GM19193 (cell line): Measurements from ENCODE around the gene AADAT.

Experiments used
- POLR2A ChIP-seq: IDR thresholded peaks from 4 replicates; pipeline ENCODE4 v1.6.1; 2011; ENCODE audit not compliant: insufficient read depth, insufficient read length; ENCODE audit errors: extremely low read depth

AADAT gene

DNA sequence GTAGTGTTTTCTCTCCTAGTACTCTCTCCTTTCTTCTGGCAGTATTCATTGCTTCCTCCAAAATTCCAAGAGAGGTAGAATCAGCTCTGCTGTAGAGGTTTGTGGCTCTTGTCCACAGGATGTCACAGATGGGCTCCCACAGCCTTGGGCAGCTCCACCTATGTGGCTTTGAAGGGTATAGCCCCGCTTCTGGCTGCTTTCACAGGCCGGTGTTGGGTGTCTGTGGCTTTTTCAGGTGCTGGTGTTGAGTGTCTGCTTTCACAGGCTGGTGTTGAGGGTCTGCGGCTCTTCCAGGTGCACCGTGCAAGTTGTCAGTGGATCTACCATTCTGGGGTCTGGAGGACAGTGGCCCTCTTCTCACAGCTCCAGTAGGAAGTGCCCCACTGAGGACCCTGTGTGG lies 7.9 kb upstream of the AADAT start:
- no peak for TF ChIP-seq POLR2A

DNA sequence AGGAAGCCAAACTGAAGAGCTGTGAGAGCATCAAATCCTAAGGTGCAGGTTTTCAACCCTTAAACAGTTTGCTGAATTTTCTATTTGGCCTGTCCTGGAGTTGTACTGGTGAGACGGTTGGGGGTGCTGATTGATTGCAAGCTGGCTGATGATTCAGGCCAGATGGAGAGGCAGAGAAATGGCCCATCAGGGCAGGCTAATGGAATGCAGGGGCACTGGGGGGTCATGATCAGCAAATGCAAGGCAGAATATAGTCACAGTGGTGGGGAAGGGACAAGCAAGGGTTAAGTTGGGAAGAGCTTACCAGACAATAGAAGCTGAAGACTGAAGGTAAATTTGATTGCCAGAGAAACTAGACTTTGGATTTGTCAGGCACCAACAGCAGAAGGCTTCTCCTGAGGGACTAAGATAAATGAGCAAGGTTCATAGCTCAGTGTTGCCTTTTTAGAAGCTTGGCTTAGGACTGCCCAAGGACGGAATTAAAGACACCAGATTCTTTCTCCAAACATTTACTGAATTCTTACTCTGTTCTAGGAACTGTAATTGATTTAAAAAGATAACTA lies 4.3 kb upstream of the AADAT start:
- TF ChIP-seq POLR2A, result no peak

DNA sequence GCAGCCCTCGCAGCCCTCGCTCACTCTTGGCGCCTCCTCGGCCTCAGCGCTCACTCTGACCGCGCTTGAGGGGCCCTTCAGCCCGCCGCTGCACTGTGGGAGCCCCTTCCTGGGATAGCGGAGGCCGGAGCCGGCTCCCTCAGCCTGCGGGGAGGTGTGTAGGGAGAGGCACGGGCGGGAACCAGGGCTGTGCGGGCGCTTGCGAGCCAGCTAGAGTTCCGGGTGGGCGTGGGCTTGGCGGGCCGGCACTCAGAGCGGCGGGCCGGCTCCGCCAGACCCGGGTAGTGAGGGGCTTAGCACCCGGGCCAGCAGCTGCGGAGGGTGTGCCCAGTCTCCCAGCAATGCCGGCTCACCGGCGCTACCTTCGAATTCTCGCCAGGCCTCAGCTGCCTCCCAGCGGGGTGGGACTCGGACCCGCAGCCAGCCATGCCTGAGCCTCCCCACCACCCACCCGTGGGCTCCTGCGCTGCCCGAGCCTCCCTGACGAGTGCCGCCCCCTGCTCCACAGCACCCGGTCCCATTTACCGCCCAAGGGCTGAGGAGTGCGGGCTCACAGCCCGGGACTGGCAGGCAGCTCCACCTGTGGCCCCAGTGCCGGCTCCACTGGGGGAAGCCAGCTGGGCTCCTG lies 1.4 kb upstream of the AADAT start:
- no peak for TF ChIP-seq POLR2A

DNA sequence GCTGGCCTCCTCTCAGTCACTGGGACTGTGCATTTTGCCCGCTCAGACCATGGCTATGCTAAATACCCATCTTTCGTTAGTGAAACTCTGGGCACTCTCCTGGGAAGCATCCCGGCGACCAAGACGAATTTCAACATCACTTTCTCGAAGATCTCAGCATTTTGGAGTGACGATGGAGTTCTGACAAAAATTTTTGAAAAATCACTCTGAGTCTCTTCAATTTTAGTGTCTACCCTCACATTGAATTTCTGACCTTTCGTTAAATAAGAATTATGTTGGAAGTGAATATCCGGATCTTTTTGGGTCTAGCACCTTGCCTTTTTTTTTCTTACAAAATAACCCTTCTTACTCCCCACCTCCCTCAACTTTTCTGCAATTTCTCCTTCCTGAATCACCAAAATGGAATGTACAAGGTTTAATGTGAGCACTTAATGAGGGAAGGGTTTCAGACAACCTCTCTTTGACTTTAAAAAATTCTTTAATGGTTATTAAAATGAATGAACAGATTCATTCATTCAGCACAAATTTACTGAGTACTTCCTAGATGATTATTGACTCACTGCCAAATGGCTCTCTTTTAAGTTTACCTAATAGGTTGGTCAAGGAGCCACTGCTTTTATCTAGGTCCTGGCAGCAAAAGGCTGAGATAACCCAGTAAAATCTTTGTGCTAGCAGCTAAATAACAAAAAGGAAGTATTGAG lies 746 bp upstream of the AADAT start:
- TF ChIP-seq POLR2A, result no peak

DNA sequence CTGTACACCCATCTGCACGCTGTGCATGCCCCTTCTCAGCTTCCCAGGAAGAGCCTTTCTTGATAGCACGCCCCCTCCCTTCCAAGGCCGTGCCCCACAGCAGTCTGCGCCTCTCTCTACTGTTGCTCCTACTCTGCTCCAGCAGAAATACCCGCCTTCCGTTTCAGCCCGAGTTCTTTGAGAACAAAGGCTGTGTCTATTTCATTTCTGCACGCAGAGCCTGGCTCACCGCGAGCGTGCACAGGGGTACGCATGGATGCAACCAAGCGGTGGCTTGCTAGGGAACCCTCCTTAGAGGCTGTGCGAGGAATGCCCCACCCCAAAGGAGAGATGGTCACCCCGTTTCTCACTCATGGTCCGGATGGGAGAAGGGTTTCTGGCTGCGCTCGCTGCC lies 485 bp downstream of the AADAT start:
- TF ChIP-seq POLR2A, result no peak

DNA sequence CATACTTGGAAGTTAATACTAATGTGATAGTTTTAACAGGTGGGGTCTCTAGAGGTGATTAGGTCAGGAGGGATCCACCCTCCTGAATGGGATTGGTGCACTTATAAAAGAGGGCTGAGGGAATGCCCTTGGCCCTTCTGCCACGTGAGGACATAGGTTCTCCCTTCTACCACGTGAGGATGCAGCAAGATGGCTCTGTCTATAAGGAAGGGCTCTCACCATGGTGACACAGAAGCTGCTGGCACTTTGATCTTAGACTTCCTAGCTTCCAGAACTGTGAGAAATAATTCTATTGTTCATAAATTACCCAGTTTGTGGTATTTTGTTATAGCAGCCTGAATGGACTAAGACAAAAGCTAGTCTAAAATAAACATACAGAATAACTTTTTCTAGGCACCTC lies 1.0 kb downstream of the AADAT start:
- TF ChIP-seq POLR2A, result no peak

DNA sequence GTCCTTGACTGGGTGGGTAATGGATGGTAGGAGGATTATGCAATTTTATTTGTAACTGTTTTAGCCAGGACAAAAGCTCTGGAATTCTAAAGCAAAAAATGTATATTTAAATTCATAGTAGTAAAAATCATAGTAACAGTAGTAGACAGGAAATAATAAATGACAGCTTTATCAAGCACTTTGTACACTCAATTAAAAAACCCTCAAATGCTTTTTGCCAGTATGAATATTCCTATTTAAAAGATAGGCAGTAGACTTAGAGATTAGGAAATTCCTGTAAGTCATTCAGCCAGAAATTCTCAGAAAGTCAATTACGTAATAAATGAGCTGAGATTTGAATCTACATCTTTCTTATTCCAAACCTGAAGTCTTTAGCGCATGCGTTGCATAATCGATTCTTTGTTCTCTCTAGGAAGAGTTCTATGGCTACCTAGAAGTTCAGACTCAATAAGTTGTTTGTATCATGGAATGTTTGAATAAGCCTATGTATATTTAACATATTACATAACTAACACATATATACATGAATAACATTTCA lies 2.5 kb downstream of the AADAT start:
- no peak for TF ChIP-seq POLR2A

DNA sequence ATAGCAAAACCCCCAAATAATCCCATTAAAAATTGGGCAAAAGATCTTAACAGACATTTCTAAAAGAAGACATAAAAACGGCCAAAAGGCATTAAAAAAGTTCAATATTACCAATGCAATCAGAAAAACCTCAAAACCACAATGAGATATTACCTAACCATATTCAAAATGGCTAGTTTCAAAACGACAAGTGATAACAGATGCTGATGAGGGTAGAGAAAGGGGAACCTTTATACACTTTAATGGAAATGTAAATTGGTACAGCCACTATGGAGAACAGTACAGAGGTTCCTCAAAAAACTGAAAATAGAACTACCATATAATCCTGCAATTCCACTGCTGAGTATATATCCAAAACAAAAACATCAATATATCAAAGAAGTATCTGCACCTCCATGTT lies 6.2 kb downstream of the AADAT start:
- no peak for TF ChIP-seq POLR2A

DNA sequence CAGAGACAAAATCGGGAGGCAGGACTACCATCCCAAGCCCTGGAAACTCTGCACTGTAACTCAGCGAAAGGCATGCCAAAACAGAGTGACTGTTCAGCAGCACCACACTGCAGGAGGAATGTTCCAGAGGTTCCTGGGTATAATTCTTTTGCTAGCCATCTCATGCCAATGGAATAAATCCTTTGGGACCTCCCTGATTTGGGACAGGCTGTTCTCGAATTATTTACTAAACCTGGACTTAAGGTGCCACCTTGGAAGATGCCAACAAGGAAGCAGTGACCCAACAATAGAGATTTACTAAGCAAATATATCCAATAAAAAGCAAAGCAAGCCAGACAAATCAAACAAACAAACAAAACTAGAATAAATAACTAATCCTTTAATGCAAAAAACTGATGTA lies 9.3 kb downstream of the AADAT start:
- no peak for TF ChIP-seq POLR2A

DNA sequence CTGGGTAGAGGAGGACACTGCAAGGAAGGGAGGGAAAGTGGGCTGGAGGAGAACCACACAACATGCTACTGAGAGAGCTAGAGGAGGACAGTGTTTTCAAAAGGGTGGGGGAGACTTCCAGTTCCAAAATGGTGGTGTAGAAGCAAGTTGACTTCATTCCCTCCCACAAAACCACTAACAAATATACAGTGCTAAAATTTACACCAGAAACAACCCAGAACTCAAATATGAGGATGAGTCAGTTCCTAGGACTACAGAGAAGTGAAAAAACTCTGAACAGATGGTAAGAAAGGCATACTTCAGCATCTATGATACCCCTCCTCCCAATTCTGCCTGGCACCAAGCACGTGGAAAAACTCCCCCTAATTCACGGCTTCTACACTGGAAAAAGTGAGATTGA lies 9.8 kb downstream of the AADAT start:
- TF ChIP-seq POLR2A, result no peak

DNA sequence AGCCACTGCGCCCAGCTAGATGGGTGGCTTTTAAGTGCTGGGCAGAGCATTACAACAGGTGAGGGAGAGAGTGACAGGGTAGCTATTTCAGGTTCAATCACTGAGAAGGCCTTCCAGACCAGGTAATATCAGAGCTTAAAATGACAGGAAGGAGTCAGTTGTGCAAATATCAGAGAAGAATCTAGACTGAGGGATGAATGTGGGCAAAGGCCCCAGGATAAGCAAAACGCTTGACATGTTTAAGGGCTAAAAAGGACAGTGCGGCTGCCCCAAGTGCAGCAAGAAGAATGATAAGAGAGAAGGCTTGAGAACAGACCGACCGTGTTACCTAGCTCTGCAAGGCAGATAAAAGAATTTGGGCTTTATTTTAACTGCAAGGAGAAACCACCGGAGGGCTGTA lies 18.6 kb downstream of the AADAT start:
- no peak for TF ChIP-seq POLR2A

DNA sequence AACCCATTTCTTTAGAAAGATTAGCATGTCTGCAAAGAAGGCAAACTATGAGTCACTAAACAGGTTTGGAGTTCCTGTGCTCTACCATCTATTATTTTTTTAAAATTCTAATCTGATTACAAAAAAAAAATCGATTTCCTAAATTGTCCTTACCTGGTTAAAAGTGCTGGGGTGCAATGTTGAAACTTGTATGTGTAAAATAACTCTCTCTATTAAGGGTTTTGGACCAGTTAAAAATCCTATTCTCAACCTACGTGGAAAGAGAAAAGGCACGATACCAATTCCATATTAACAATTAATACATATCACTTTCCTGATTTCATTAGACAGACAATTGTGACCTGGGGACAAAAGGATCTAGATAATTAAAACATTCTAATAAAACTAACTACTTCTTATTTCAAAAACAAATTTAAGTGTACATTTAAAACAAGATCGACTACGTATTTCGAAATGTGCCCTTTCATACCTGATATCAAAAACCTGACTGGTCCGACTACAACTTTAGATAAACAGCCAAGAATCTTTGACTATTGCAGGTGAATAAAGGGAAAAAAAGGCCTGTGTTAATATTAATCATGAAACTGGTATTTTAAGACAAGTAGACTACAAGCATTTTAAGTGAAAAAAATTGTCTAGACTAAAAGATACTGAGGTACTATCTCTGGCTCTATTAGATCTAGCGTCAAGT lies 21.2 kb downstream of the AADAT start:
- TF ChIP-seq POLR2A, result no peak

DNA sequence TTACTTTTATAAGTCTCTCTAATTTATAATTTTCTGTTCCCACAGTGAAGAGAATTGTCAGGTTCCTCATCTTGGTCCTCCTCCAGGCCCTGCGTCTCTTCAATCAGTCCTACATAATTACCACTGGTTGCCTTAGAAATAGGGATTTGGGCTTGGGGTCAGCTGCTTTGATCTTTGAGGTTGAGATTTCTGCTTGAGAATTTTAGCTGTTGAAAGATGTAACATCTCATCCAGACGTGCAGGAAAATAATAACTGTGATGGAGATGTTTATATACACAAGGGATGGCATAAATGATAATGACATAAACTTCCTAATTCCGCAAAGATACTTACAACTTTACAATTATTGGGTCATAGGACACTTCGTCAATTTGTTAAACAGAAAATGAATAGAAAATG lies 30.3 kb downstream of the AADAT start:
- TF ChIP-seq POLR2A, result no peak

DNA sequence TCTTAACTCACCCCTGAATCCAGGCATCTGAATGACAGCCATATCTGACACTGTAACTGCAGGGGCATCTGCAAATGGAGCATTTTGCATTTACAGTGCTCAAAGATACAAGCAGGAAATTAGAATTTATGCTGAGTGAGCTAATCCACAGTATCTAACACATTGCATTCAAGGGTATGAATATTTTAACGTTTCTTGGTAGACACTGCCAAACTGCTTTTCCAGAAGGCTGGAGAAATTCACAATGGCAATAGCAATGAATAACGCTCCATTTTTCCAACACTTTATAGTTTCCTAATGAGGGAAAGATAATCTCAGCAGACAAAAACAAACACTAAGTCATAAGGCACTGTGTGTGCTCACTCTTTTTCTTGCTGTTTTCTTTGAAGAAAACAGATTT lies 30.9 kb downstream of the AADAT start:
- TF ChIP-seq POLR2A, result no peak

DNA sequence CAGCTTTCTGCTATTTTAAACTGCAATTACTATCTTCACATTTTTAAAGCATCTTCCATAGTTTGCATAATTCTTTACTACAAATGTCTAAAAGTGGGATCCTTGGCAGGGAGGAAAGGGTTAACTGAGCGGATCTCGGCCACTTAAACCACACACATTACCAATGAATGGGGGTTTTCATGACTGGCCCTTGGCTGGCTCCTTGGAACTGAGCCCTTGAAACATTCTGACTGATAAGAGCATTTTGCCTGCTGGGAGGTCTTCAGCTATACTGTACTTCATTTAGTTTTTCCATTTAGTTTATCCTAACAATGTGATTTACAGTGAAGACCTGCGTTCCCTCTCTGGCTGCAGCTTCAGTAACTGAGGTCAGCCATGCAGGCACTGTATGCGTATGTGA lies 31.9 kb downstream of the AADAT start:
- no peak for TF ChIP-seq POLR2A
